ENCODE data around the gene NDUFS6.
"Not testable (repeated sequence)": the region's sequence is repeated elsewhere in the genome, so short reads cannot be mapped to it uniquely, and the experiment has no call there.

The NDUFS6 gene

GRCh38 chr5:1784197-1785050 lies 16.8 kb upstream of the NDUFS6 start:
- Mint-ChIP-seq H3K27ac (no peak overlapping the region), H3K36me3 (ENCODE audit: low read depth) (no peaks in the 10 kb centered on the region), H3K9me3 (no peaks in the 10 kb centered on the region), H3K4me1 (ENCODE audit: low read depth) (peaks cover 45% of the 10 kb centered on the region), H3K4me3 (no peak overlapping the region), H3K27me3 (no peaks in the 10 kb centered on the region)
- DNase-seq, result no peak

DNA sequence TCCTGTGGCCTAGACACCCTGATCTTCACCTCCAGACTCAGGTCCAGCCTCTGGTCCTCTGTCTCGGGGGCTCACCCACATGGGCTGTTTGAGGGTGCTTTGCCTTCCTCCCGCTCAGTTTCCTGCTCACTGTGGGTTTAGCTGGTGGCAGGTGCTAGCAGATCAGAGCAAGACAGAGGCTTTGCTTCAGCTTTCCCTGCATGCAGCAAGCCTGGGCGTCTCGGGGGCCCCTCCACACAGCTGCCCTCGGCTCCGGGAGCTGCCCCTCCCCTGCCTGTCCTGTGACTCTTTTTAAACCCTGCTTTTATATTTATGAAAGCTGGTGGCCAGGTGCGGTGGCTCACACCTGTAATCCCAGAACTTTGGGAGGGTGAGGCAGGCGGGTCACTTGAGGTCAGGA lies 16.1 kb upstream of the NDUFS6 start:
- Mint-ChIP-seq H3K9me3 (no peaks in the 10 kb centered on the region), H3K4me1 (ENCODE audit: low read depth) (peaks cover 52% of the 10 kb centered on the region), H3K4me3 (no peak overlapping the region), H3K27ac (no peak overlapping the region), H3K36me3 (ENCODE audit: low read depth) (no peaks in the 10 kb centered on the region), H3K27me3 (no peaks in the 10 kb centered on the region)
- DNase-seq, result no peak

DNA sequence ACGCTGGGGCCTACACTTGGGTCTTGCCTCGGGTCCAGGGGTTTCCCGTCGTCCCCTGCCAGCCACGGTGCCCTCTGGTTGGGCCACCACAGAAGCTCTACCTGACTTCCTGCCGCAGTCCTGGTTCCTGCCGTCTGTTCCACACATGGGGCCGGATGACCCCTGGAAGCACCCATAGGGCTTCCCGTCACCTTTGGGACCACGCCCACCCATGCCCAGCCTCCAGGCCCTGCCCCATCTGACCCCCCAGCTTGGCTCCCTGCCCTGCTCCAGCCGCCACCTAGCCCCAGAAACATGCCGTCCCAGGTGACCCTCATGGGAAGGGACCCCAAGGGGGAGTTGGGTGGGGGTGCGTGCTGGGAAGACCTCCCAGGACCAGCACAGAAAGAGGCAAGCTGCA lies 15.2 kb upstream of the NDUFS6 start:
- H3K36me3 Mint-ChIP-seq (ENCODE audit: low read depth), result no peaks in the 10 kb centered on the region
- H3K27ac Mint-ChIP-seq, result no peak overlapping the region
- no peaks in the 10 kb centered on the region for H3K27me3 Mint-ChIP-seq
- H3K9me3 Mint-ChIP-seq, result no peaks in the 10 kb centered on the region
- peaks cover 60% of the 10 kb centered on the region for H3K4me1 Mint-ChIP-seq (ENCODE audit: low read depth)
- no peak for DNase-seq
- no peak overlapping the region for H3K4me3 Mint-ChIP-seq

DNA sequence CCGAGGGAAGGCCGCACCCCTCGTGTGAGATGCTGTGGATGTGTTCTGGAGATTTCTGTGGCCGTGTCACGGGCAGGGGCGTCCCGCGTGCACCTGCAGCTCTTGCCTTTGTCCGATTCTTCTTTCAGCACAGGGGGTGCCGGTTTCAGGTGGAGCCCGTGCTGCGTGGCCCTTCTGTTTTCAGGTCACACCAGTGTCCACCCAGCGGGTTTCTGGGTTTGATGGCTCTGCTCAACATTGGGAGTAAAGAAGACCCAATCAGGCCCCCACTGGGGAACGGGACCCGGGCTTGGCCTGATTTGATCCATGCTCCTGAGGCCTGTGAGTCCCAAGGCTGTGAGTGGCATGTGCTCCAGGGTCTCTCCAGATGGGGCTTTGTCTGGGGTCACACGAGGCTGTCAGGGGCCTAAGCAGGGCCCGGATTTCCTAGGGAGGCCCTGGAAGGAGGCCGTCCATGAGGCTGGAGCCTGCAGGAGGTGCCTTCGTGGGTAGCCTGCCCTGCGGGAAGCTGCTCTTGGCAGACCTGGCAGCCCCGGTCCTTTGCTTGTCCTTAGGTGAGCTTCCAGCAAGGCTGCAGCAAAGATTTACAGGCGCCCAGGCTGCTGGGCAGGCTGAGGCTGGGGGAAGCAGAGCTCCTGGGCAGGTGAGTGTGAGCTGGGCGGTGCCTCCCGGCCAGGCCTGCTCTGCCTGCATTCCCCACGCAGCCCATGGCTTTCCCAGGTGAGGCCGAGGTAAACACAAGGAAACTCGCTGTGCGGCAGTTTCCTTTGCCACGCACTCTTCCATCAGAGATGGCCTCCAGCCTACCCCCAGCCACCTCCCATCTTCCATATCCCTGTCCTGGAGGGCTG lies 14.4 kb upstream of the NDUFS6 start:
- Mint-ChIP-seq H3K4me1 (ENCODE audit: low read depth) (peaks cover 68% of the 10 kb centered on the region), H3K36me3 (ENCODE audit: low read depth) (no peaks in the 10 kb centered on the region), H3K27me3 (no peaks in the 10 kb centered on the region), H3K27ac (no peak overlapping the region), H3K9me3 (no peaks in the 10 kb centered on the region), H3K4me3 (no peak overlapping the region)
- no peak for DNase-seq

DNA sequence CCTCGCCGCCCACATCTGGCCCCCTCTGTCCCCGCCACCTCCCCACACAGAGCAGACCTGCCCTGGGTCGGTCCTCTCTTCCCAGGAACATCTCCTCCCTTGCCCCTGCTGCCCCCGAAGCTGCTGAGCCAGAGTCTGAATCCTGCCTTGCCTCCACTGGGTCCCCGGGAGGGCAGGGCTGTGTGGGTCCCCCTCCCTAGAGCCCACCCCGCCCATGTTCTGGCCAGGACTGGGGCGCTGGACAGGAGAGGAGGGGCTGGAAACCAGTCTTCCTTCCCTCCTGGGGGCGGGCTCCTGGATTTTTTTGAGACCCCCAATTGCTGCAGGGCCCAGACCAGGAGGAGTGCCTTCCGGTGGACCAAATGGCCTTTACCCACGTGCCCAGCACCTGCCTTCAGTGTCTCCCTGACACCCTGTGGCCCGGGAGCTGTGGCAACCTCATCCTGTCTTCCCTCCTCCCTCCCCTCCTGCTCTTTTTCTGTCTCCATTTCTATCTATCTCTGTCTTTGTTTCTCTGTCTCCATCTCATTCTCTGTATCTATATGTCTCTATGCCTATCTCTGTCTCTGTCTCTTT lies 13.6 kb upstream of the NDUFS6 start:
- no peaks in the 10 kb centered on the region for H3K9me3 Mint-ChIP-seq
- peaks cover 73% of the 10 kb centered on the region for H3K4me1 Mint-ChIP-seq (ENCODE audit: low read depth)
- no peak overlapping the region for H3K27ac Mint-ChIP-seq

DNA sequence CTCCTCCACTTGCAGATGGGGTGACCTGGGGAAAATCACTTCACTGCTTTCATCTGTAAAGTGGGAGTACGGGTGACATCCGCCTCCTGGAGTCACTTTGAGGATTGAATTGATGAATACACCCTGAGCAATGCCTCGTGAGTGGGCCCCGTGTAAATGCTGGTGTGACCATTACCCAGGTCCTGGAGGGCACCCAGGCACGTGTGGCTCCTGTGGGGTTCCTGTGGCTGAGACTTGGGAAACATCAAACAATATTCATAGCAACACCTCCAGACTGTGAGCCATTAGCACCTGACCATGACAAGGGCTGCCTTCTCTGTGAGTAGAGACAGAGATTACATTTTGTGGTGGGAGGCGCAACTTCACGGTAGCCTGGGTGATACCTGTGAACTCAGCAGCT lies 13.0 kb upstream of the NDUFS6 start:
- H3K4me1 Mint-ChIP-seq (ENCODE audit: low read depth), result peaks cover 74% of the 10 kb centered on the region
- no peaks in the 10 kb centered on the region for H3K9me3 Mint-ChIP-seq
- no peak for DNase-seq
- H3K36me3 Mint-ChIP-seq (ENCODE audit: low read depth), result peaks cover 2% of the 10 kb centered on the region
- H3K4me3 Mint-ChIP-seq, result no peak overlapping the region
- no peaks in the 10 kb centered on the region for H3K27me3 Mint-ChIP-seq
- H3K27ac Mint-ChIP-seq, result no peak overlapping the region

More for the DNA sequence above, 13.6 kb upstream of the NDUFS6 start:
- no peak overlapping the region for H3K4me3 Mint-ChIP-seq
- no peaks in the 10 kb centered on the region for H3K36me3 Mint-ChIP-seq (ENCODE audit: low read depth)
- no peaks in the 10 kb centered on the region for H3K27me3 Mint-ChIP-seq
- DNase-seq, result no peak

- Mint-ChIP-seq H3K4me1 (ENCODE audit: low read depth) (peaks cover 76% of the 10 kb centered on the region), H3K36me3 (ENCODE audit: low read depth) (peaks cover 2% of the 10 kb centered on the region), H3K27me3 (no peaks in the 10 kb centered on the region), H3K9me3 (no peaks in the 10 kb centered on the region), H3K4me3 (no peak overlapping the region), H3K27ac (peak overlapping the region; percentile 41)
- no peak for DNase-seq
Measured at GRCh38 chr5:1788828-1789227, 12.4 kb upstream of the NDUFS6 start.

DNA sequence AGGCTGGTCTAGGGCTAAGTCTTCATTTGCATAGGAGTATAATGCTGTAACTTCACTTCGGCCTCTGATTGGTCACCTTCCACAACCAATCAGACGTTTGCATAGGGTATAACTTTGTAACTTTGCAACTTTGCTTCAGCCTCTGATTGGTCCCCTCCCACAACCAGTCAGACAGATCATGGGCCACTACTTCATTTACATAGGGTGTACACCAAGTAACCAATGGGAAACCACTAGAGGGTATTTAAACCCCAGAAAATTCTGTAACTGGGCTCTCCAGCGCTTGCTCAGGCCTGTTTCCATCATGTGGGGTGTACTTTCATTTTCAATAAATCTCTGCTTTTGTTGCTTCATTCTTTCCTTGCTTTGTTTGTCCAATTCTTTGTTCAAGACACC lies 11.8 kb upstream of the NDUFS6 start:
- peaks cover 77% of the 10 kb centered on the region for H3K4me1 Mint-ChIP-seq (ENCODE audit: low read depth)
- not testable (repeated sequence) for H3K27me3 Mint-ChIP-seq; H3K9me3 Mint-ChIP-seq; H3K4me3 Mint-ChIP-seq; H3K36me3 Mint-ChIP-seq (ENCODE audit: low read depth); DNase-seq
- H3K27ac Mint-ChIP-seq, result peak overlapping the region; percentile 14

DNA sequence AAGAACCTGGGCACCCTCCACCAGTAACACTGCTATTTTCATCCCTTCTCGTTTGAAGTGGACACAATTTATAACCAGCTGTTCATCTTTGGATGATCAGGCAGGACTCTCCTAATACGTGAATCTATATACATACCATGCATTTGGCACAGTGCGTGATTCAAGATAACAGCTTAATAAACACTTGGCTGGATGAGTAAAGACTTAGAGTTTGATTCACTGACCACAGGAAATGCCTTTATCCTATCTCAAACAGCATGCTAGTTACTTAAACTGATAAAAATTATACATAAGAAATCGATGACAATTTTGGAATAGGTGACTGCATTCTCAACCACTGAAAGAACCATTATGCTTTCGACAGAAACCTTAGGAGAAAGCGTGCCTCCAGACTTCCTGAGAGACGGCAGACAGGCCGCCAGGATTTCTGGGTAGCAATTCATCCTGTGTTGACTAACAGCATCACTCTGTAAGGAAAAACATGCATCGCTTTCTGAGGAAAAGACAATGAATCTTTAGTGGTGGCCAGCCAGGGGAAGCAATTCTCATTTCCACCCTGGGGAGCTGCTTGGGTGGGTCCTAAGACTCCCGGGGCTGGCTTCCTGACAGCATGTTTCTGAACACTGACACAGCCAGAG lies 11.3 kb upstream of the NDUFS6 start:
- Mint-ChIP-seq H3K27ac (peak overlapping the region; percentile 14), H3K9me3 (no peaks in the 10 kb centered on the region), H3K36me3 (ENCODE audit: low read depth) (peaks cover 12% of the 10 kb centered on the region), H3K27me3 (no peaks in the 10 kb centered on the region), H3K4me3 (no peak overlapping the region), H3K4me1 (ENCODE audit: low read depth) (peaks cover 77% of the 10 kb centered on the region)
- DNase-seq, result no peak

- DNase-seq, result no peak
- H3K27ac Mint-ChIP-seq, result peak overlapping the region; percentile 55
- no peaks in the 10 kb centered on the region for H3K27me3 Mint-ChIP-seq
- H3K9me3 Mint-ChIP-seq, result no peaks in the 10 kb centered on the region
- peaks cover 22% of the 10 kb centered on the region for H3K36me3 Mint-ChIP-seq (ENCODE audit: low read depth)
- peaks cover 78% of the 10 kb centered on the region for H3K4me1 Mint-ChIP-seq (ENCODE audit: low read depth)
- no peak overlapping the region for H3K4me3 Mint-ChIP-seq
Measured at GRCh38 chr5:1791176-1791575, 10.0 kb upstream of the NDUFS6 start.

DNA sequence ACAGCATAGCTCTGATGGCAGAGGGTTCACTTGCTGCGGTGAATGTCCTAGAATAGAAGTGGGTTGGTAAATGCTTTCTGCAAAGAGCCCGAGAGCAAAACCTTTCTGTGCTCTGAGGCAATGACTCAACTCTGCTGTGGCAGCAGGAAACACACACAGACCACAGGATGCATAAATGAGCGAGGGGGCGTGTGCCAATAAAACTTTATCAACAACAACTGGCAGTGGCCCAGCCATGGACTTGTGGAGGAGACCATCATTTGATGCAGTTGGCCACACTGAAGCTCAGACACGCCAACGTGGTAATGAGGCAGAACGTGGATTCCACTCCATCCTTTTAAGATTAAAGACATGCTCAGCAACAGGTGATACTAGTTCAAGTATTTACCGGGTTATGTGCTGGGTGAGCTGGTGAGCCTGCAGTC lies 8.4 kb upstream of the NDUFS6 start:
- H3K4me1 Mint-ChIP-seq (ENCODE audit: low read depth), result peaks cover 88% of the 10 kb centered on the region
- H3K36me3 Mint-ChIP-seq (ENCODE audit: low read depth), result peaks cover 39% of the 10 kb centered on the region
- no peaks in the 10 kb centered on the region for H3K9me3 Mint-ChIP-seq
- H3K4me3 Mint-ChIP-seq, result peak overlapping the region; percentile 67
- H3K27ac Mint-ChIP-seq, result peak overlapping the region; percentile 97
- DNase-seq, result peak; percentile 81
- no peaks in the 10 kb centered on the region for H3K27me3 Mint-ChIP-seq

GRCh38 chr5:1793301-1793740 lies 7.9 kb upstream of the NDUFS6 start:
- H3K27me3 Mint-ChIP-seq, result no peaks in the 10 kb centered on the region
- peak overlapping the region; percentile 67 for H3K4me3 Mint-ChIP-seq
- H3K27ac Mint-ChIP-seq, result peak overlapping the region; percentile 97
- H3K9me3 Mint-ChIP-seq, result no peaks in the 10 kb centered on the region
- H3K36me3 Mint-ChIP-seq (ENCODE audit: low read depth), result peaks cover 44% of the 10 kb centered on the region
- peak; percentile 59 for DNase-seq
- H3K4me1 Mint-ChIP-seq (ENCODE audit: low read depth), result peaks cover 90% of the 10 kb centered on the region

- peak overlapping the region; percentile 67 for H3K4me3 Mint-ChIP-seq
- H3K27ac Mint-ChIP-seq, result peak overlapping the region; percentile 97
- no peak for DNase-seq
- peaks cover 89% of the 10 kb centered on the region for H3K4me1 Mint-ChIP-seq (ENCODE audit: low read depth)
- H3K27me3 Mint-ChIP-seq, result no peaks in the 10 kb centered on the region
- no peaks in the 10 kb centered on the region for H3K9me3 Mint-ChIP-seq
- peaks cover 53% of the 10 kb centered on the region for H3K36me3 Mint-ChIP-seq (ENCODE audit: low read depth)
Measured at GRCh38 chr5:1793966-1794900, 7.0 kb upstream of the NDUFS6 start.
